MV-4-11 (cell line): ENCODE measurements around the gene INTS12.
A peak's percentile ranks its signal among the peaks of the same experiment; 100 is the strongest.

Experiments used
- DNase-seq: peaks from one replicate; lab custom pipeline; 2025; lab: John Stamatoyannopoulos, UW

INTS12 gene

GRCh38 chr4:105683038-105683437 lies 25.5 kb downstream of the INTS12 start:
- no peak for DNase-seq

GRCh38 chr4:105679186-105679585 lies 29.3 kb downstream of the INTS12 start:
- DNase-seq = no peak

- no peak for DNase-seq
Measured at GRCh38 chr4:105677709-105678108, 30.8 kb downstream of the INTS12 start.

GRCh38 chr4:105674011-105674410 lies 34.5 kb downstream of the INTS12 start:
- DNase-seq = no peak

GRCh38 chr4:105671301-105671700 lies 37.2 kb downstream of the INTS12 start:
- DNase-seq = no peak

- DNase-seq = no peak
Measured at GRCh38 chr4:105670684-105671083, 37.8 kb downstream of the INTS12 start.

- peak; percentile 68 for DNase-seq
Measured at GRCh38 chr4:105666693-105667092, 41.8 kb downstream of the INTS12 start.

GRCh38 chr4:105662935-105663675 lies 45.4 kb downstream of the INTS12 start:
- no peak for DNase-seq

- no peak for DNase-seq
Measured at GRCh38 chr4:105661028-105661427, 47.5 kb downstream of the INTS12 start.

- no peak for DNase-seq
Measured at GRCh38 chr4:105659190-105659589, 49.3 kb downstream of the INTS12 start.

GRCh38 chr4:105657117-105657765 lies 51.2 kb downstream of the INTS12 start:
- no peak for DNase-seq

GRCh38 chr4:105652286-105652888 lies 56.1 kb downstream of the INTS12 start:
- DNase-seq = no peak

GRCh38 chr4:105651884-105652283 lies 56.6 kb downstream of the INTS12 start:
- no peak for DNase-seq

GRCh38 chr4:105650190-105650589 lies 58.3 kb downstream of the INTS12 start:
- DNase-seq = no peak

GRCh38 chr4:105645440-105645839 lies 63.0 kb downstream of the INTS12 start:
- DNase-seq = no peak

GRCh38 chr4:105644257-105644656 lies 64.2 kb downstream of the INTS12 start:
- no peak for DNase-seq

GRCh38 chr4:105641845-105642244 lies 66.6 kb downstream of the INTS12 start:
- no peak for DNase-seq

- peak; percentile 55 for DNase-seq
Measured at GRCh38 chr4:105637408-105638176, 70.9 kb downstream of the INTS12 start.

- DNase-seq = no peak
Measured at GRCh38 chr4:105634402-105635080, 73.9 kb downstream of the INTS12 start.

GRCh38 chr4:105633241-105633640 lies 75.2 kb downstream of the INTS12 start:
- DNase-seq = no peak
